Stomach (tissue), 4 donors: ENCODE data around the gene MTCL3.

ENCODE experiments used
- POLR2A ChIP-seq, 4 donors: fragments of 450-650 bp; IDR thresholded peaks; one replicate each; pipeline ENCODE4 v1.6.1; 2016; ENCODE audit warnings: antibody characterized with exemption in 4 of 4, control low read depth in 2 of 4, mild to moderate bottlenecking in 1 of 4, moderate library complexity in 1 of 4
- POLR2AphosphoS5 ChIP-seq, 3 donors: sonication (generic); formaldehyde crosslinking; IDR thresholded peaks; one replicate each; pipeline ENCODE4 v1.6.1; 2016; ENCODE audit warnings: antibody characterized with exemption in 3 of 3
- TF ChIP-seq, protein P1 (sequence below), 7 experiments: fragments of 450-650 bp in 4 of 7; fragments of 200-600 bp in 3 of 7; sonication (generic) in 3 of 7; IDR thresholded peaks; one replicate each; pipeline ENCODE4 v1.5.1; 2016 to 2019; ENCODE audit warnings: antibody characterized with exemption in 7 of 7, control low read depth in 2 of 7, mild to moderate bottlenecking in 1 of 7

DNA sequence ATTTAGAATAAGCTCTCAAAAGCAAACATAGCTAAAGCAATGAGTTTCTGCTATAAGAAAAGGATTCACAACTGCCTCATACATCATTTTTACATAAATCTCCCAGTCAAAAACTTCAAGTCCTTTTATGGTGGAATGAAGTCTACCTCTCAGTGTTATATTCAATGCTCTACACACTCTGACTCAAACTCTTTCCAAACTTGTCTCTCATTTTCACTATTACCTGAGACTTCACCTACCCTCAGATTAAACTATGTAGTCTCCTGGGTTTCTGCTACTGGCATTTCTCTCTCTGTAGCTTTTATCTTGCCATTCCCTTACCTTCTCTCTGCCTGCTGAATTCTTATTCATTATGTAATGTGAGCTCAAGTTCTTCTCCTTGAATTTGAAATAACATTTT, 71.4 kb downstream of the MTCL3 start:
- TF ChIP-seq, protein P1, sequence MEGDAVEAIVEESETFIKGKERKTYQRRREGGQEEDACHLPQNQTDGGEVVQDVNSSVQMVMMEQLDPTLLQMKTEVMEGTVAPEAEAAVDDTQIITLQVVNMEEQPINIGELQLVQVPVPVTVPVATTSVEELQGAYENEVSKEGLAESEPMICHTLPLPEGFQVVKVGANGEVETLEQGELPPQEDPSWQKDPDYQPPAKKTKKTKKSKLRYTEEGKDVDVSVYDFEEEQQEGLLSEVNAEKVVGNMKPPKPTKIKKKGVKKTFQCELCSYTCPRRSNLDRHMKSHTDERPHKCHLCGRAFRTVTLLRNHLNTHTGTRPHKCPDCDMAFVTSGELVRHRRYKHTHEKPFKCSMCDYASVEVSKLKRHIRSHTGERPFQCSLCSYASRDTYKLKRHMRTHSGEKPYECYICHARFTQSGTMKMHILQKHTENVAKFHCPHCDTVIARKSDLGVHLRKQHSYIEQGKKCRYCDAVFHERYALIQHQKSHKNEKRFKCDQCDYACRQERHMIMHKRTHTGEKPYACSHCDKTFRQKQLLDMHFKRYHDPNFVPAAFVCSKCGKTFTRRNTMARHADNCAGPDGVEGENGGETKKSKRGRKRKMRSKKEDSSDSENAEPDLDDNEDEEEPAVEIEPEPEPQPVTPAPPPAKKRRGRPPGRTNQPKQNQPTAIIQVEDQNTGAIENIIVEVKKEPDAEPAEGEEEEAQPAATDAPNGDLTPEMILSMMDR (IDR thresholded peaks at IDR 0.05), result no peak
- no peak for TF ChIP-seq POLR2AphosphoS5 (IDR thresholded peaks at IDR 0.05)
- TF ChIP-seq POLR2A (IDR thresholded peaks at IDR 0.05), result no peak
